Measurements from ENCODE around the gene RFTN1. TPM values are rescaled to one million over a fixed set of nuclear protein-coding genes. Genes with fewer than 3 reads are reported as not detected.

The RFTN1 gene
- total RNA-seq, 1 experiment from 2014 or later: 2.2 TPM

DNA sequence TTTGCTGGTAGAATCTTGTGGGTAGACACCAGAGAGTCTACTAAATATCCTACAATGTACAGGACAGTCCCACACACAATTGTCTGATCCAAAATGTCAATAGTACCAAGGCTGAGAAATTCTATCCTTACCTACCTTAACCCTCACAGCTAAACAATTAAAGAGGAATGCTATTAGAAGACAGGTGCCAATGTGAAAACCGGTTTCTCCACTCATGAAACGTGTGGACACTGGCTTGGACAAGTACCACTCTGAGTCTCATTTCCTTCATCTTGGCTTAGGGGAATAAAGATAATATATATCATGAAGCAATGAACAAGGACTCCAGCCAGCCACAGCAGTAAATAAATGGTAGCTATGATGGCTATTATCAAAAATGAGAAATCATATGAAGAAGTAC lies 90.2 kb downstream of the RFTN1 start:
- no peak for TF ChIP-seq CTCF (conservative IDR thresholded peaks at IDR 0.05)
- Histone ChIP-seq H4K20me1 (ENCODE audit: control insufficient read depth, insufficient read depth, insufficient read length) (no peaks in the 10 kb centered on the region), H3K79me2 (ENCODE audit: insufficient read depth, low read length) (no peaks in the 10 kb centered on the region)

More for the DNA sequence above, 90.2 kb downstream of the RFTN1 start:
- Mint-ChIP-seq H3K9me3 (no peaks in the 10 kb centered on the region), H3K27ac (no peak overlapping the region), H3K27me3 (ENCODE audit: low read depth) (peaks cover 2% of the 10 kb centered on the region), H3K36me3 (ENCODE audit: insufficient read depth in 1 of 3, low read depth in 3 of 3) (no peaks in the 10 kb centered on the region), H3K4me3 (no peak overlapping the region), H3K4me1 (peaks cover 6 to 9% of the 10 kb centered on the region in 2 experiments)
- H3K18ac ChIP-seq (ENCODE audit: insufficient read length, low read depth, low read length): no peak overlapping the region
- H3K23me2 ChIP-seq (ENCODE audit: insufficient read length, low read depth, low read length, poor library complexity, severe bottlenecking): no peaks in the 10 kb centered on the region
- no peak overlapping the region for H3K27ac ChIP-seq (ENCODE audit: insufficient read length, low read depth, low read length)
- no peak overlapping the region for H2BK15ac ChIP-seq (ENCODE audit: low read depth, low read length)
- H2BK20ac ChIP-seq (ENCODE audit: low read depth, low read length, poor library complexity, severe bottlenecking): no peak overlapping the region
- H3T11ph ChIP-seq (ENCODE audit: low read length): no peak overlapping the region
- H3K4me1 ChIP-seq (ENCODE audit: insufficient read depth, low read length): no peaks in the 10 kb centered on the region
- no peak overlapping the region for H4K5ac ChIP-seq (ENCODE audit: insufficient read length, low read depth, low read length)
- no peak overlapping the region for H3K4me2 ChIP-seq (ENCODE audit: insufficient read depth, insufficient read length, low read length)
- H2BK12ac ChIP-seq (ENCODE audit: insufficient read length, low read depth, low read length): no peak overlapping the region
- H3K9ac ChIP-seq (ENCODE audit: extremely low read depth, insufficient read length, low read length): no peak overlapping the region
- H3K79me1 ChIP-seq (ENCODE audit: insufficient read depth, low read depth, low read length, poor library complexity, severe bottlenecking): no peaks in the 10 kb centered on the region
- H3K56ac ChIP-seq (ENCODE audit: insufficient read length, low read depth, low read length): no peak overlapping the region
- no peak overlapping the region for H2AFZ ChIP-seq (ENCODE audit: low read length)
- H3K23ac ChIP-seq (ENCODE audit: insufficient read length, low read depth, low read length): no peak overlapping the region
- no peak overlapping the region for H2AK5ac ChIP-seq (ENCODE audit: insufficient read length, low read length)
- H3K9me3 ChIP-seq (ENCODE audit: control insufficient read depth, low read depth, low read length): no peaks in the 10 kb centered on the region
- H3K4ac ChIP-seq (ENCODE audit: low read depth, low read length): no peak overlapping the region
- H4K8ac ChIP-seq (replicated peaks; ENCODE audit: insufficient read length, low read depth, low read length): no peak overlapping the region
- no peak overlapping the region for H4K91ac ChIP-seq (ENCODE audit: insufficient read length, low read depth, low read length)
- no peak overlapping the region for H2BK120ac ChIP-seq (ENCODE audit: low read depth, low read length, poor library complexity, severe bottlenecking)
- DNase-seq: no peak
- no peaks in the 10 kb centered on the region for H3K27me3 ChIP-seq (ENCODE audit: insufficient read depth, low read length)
- no peak overlapping the region for H2BK5ac ChIP-seq (ENCODE audit: insufficient read length, low read length)
- H3K14ac ChIP-seq (ENCODE audit: insufficient read depth, low read length): no peak overlapping the region
- no CpG with 5 or more reads among the region's 2 CpGs for WGBS (ENCODE audit: extremely low coverage, insufficient read length, low lambda C conversion rate)
